Measurements from ENCODE around the gene PCBP3. TPM values are rescaled to one million over a fixed set of nuclear protein-coding genes. Genes with fewer than 3 reads are reported as not detected.
A peak's percentile ranks its signal among the peaks of the same experiment; 100 is the strongest.

The PCBP3 gene
- total and polyA plus RNA-seq, 8 donors: 0.83 to 4.3 (median 1.7) TPM

DNA sequence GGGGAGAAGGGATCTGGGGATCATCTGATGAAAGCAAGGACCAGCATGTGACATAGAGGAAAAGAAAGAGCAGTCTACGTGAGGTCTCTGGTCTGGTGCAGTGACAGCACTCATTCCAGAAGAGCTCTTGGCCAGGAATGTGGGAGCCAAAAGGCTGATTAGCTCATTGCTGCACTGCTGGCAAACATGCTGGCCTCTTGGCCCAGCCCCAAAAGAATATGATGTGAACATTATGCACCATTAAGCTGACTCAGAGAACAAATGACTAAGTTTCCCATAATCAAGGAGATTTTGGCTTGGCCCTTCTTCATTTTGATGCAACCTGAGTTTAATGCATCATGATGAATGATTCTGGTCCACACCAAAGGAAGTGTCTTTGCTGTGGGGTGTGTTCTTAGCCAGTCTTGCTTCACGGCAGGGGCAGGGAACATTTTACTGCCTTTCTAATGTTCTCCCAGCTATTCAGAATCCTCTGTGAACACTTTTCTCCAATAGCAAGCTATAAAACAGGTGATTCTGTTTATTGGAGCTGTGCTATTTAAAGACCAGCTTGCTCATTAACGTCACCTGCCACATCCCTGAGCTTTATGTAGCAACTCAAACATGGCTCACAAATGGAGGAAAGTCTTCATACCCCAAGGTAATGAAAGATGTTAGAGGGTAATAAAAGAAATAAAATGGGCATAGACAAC, 55.1 kb downstream of the PCBP3 start:
- no peak for FAIRE-seq
- no peaks in the 10 kb centered on the region for H3K27me3 ChIP-seq
- peak in 3 of 6 donors; percentile 25 to 54 (median 36) for DNase-seq
- no peak overlapping the region for H3K4me3 ChIP-seq
- no peaks in the 10 kb centered on the region for H3K4me1 ChIP-seq
- no peaks in the 10 kb centered on the region for H3K9me3 ChIP-seq
- H3K36me3 ChIP-seq: no peaks in the 10 kb centered on the region
- ATAC-seq: peak in 3 of 4 donors; percentile 44 to 80 (median 54)
- 40 to 63% methylated on average over 3 of the region's 3 CpGs for WGBS, 2 donors
- TF ChIP-seq, protein P1, sequence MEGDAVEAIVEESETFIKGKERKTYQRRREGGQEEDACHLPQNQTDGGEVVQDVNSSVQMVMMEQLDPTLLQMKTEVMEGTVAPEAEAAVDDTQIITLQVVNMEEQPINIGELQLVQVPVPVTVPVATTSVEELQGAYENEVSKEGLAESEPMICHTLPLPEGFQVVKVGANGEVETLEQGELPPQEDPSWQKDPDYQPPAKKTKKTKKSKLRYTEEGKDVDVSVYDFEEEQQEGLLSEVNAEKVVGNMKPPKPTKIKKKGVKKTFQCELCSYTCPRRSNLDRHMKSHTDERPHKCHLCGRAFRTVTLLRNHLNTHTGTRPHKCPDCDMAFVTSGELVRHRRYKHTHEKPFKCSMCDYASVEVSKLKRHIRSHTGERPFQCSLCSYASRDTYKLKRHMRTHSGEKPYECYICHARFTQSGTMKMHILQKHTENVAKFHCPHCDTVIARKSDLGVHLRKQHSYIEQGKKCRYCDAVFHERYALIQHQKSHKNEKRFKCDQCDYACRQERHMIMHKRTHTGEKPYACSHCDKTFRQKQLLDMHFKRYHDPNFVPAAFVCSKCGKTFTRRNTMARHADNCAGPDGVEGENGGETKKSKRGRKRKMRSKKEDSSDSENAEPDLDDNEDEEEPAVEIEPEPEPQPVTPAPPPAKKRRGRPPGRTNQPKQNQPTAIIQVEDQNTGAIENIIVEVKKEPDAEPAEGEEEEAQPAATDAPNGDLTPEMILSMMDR (IDR thresholded peaks at IDR 0.05): no peak
- intact Hi-C loops (cut with DNase I): no loop called here
- H3K27ac ChIP-seq: no peak overlapping the region

DNA sequence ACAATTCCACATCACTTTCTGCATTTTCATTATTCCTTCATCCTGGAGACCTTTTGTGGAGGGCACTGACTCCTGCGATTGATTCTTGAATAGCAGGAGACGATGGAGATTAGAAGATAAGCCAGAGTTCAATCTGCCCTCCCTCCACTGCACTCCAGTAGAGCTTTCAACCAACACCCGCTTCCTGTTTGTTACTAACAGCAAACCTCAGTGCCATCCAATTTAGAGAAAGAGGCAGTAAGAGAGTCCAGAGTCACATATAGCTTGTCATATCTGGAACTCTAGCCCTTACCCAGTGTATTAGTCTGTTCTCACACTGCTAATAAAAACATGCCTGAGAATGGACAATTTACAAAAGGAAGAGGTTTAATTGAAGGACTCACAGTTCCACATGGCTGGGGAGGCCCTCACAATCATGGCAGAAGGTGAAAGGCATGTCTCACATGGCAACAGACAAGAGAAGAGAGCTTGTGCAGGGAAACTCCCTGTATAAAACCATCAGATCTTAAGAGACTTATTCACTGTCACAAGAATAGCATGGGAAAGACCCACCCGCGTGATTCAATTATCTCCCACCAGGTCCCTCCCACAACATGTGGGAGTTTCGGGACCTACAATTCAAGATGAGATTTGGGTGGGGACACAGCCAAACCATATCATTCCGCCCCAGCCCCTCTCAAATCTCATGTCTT, 55.9 kb downstream of the PCBP3 start:
- Histone ChIP-seq H3K9me3 (no peaks in the 10 kb centered on the region), H3K36me3 (no peaks in the 10 kb centered on the region), H3K4me3 (no peak overlapping the region), H3K4me1 (no peaks in the 10 kb centered on the region), H3K27ac (no peak overlapping the region), H3K27me3 (no peaks in the 10 kb centered on the region)
- ATAC-seq (no peak), DNase-seq (no peak), FAIRE-seq (no peak)
- intact Hi-C loops (cut with DNase I): no loop called here
- 74 to 86% methylated on average over 7 of the region's 7 CpGs for WGBS, 2 donors
- TF ChIP-seq, protein P1 (IDR thresholded peaks at IDR 0.05): no peak

DNA sequence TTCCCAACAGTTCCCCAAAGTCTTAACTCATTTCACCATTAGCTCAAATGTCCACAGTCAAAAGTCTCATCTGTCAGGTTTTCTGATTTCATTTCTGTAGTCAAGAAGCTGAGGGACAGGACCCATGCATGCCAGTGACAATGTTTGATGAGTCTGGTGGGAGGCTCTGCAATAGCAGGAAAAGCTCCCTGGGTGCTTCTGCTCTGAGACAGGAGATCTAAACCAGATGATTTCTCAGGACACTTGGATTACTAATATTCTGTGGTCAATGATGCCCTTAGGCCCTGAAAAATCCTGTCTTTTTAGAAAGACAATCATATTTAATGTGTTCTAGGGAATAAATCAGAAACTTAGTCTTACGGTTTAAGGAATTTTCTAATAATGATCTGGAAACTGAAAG, 56.4 kb downstream of the PCBP3 start:
- ATAC-seq (no peak), DNase-seq (no peak), FAIRE-seq (no peak)
- WGBS, 2 donors: 91 to 94% methylated on average over 1 of the region's 1 CpG
- no peaks in the 10 kb centered on the region for H3K36me3 ChIP-seq
- H3K4me3 ChIP-seq: no peak overlapping the region
- no peak overlapping the region for H3K27ac ChIP-seq
- no peaks in the 10 kb centered on the region for H3K4me1 ChIP-seq
- no peaks in the 10 kb centered on the region for H3K27me3 ChIP-seq
- TF ChIP-seq, protein P1 (IDR thresholded peaks at IDR 0.05): no peak
- H3K9me3 ChIP-seq: no peaks in the 10 kb centered on the region
- intact Hi-C loops (cut with DNase I): no loop called here

DNA sequence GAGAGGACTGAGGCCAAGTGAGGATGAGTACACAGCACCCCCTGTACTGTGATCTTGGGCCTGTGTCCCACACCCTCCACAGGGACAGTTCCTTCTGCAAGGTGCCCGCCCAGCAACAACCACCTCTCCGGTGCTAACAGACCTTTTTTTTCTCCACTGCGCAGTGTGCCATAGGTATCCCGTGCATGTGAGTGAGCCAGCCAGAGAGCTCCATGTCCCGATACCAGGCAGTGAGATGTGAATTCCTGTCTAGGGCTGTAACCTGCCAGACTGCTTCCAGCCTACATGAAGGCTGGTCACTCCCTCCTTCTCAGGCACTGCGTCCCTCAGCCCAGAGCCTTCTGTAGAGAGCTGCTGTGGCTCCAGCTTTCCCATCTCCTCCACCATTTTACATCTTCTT, 56.9 kb downstream of the PCBP3 start:
- ATAC-seq: no peak
- no peaks in the 10 kb centered on the region for H3K9me3 ChIP-seq
- no peaks in the 10 kb centered on the region for H3K27me3 ChIP-seq
- no peak overlapping the region for H3K4me3 ChIP-seq
- no peak for FAIRE-seq
- 80 to 87% methylated on average over 6 of the region's 6 CpGs for WGBS, 2 donors
- TF ChIP-seq, protein P1 (IDR thresholded peaks at IDR 0.05): no peak
- H3K36me3 ChIP-seq: no peaks in the 10 kb centered on the region
- intact Hi-C loops (cut with DNase I): no loop called here
- H3K4me1 ChIP-seq: no peaks in the 10 kb centered on the region
- DNase-seq: no peak
- no peak overlapping the region for H3K27ac ChIP-seq

All from pancreas (tissue), 10 donors.